Tibial artery (tissue), 4 donors: ENCODE data around the gene GMCL2.
A peak's percentile ranks its signal among the peaks of the same experiment; 100 is the strongest.

ENCODE experiments used
- DNase-seq, 2 donors: peaks; one replicate each; pipeline ENCODE4 v3.0.0-alpha.2; 2019
- H3K27ac ChIP-seq, 2 donors: fragments of 200-600 bp; sonication (generic) in 1 of 2; 1 replicate in 1 of 2; 2 replicates in 1 of 2; pipeline ENCODE4 v1.5.1; 2018 to 2019; ENCODE audit warnings: mild to moderate bottlenecking in 1 of 2
- H3K27me3 ChIP-seq, 2 donors: fragments of 200-600 bp; sonication (generic) in 1 of 2; one replicate each; pipeline versions ENCODE4 v1.5.1 to v1.6.0; 2016 to 2019
- H3K36me3 ChIP-seq, 3 donors: fragments of 200-600 bp; sonication (generic) in 2 of 3; one replicate each; pipeline ENCODE4 v1.5.1; 2016 to 2019; ENCODE audit warnings: mild to moderate bottlenecking in 2 of 3
- H3K4me1 ChIP-seq, 4 donors: fragments of 200-600 bp; sonication (generic) in 2 of 4; 1 replicate in 3 of 4; 2 replicates in 1 of 4; pipeline ENCODE4 v1.5.1; 2016 to 2019
- H3K4me3 ChIP-seq, 2 donors: fragments of 200-600 bp; sonication (generic) in 1 of 2; 1 replicate in 1 of 2; 2 replicates in 1 of 2; pipeline ENCODE4 v1.5.1; 2018 to 2019; ENCODE audit warnings: mild to moderate bottlenecking in 2 of 2
- H3K9me3 ChIP-seq, 3 donors: fragments of 200-600 bp; sonication (generic) in 1 of 3; one replicate each; pipeline ENCODE4 v1.5.1; 2016 to 2019
- CTCF ChIP-seq, 2 experiments: fragments of 200-600 bp in 1 of 2; fragments of 450-650 bp in 1 of 2; IDR thresholded peaks; one replicate each; pipeline ENCODE4 v1.5.1; 2017 to 2019; ENCODE audit warnings: antibody characterized with exemption in 2 of 2, mild to moderate bottlenecking in 1 of 2, moderate library complexity in 1 of 2
- intact Hi-C: fragments of 100-400 bp; cut with DNase I; formaldehyde crosslinking; loops from one replicate; pipeline ENCODE4 v1.15.0; 2023; ENCODE audit warnings: low total_unique reads

GMCL2 gene

GRCh38 chr5:178150977-178151734, 36.0 kb downstream of the GMCL2 start:
- no peak overlapping the region for H3K4me3 ChIP-seq
- TF ChIP-seq CTCF (IDR thresholded peaks at IDR 0.05): no peak
- peaks cover 27 to 54% (median 43%) of the 10 kb centered on the region in 3 donors for H3K36me3 ChIP-seq
- no peaks in the 10 kb centered on the region for H3K27me3 ChIP-seq
- no peak overlapping the region for H3K27ac ChIP-seq
- intact Hi-C loops: loop anchor here (5.0 to 10.0 kb wide), 2 partner anchors 556 to 871 kb away; partner anchors contain the start of genes TMED9 and ZNF879
- peaks cover 0 to 25% (median 17%) of the 10 kb centered on the region in 4 donors for H3K4me1 ChIP-seq
- no peaks in the 10 kb centered on the region for H3K9me3 ChIP-seq
- no peak for DNase-seq

- peaks cover 0 to 22% (median 16%) of the 10 kb centered on the region in 4 donors for H3K4me1 ChIP-seq
- H3K36me3 ChIP-seq: peaks cover 38 to 72% (median 61%) of the 10 kb centered on the region in 3 donors
- H3K27me3 ChIP-seq: no peaks in the 10 kb centered on the region
- no peak for DNase-seq
- H3K27ac ChIP-seq: no peak overlapping the region
- intact Hi-C loops: no loop called here
- TF ChIP-seq CTCF (IDR thresholded peaks at IDR 0.05): no peak
- no peak overlapping the region for H3K4me3 ChIP-seq
- no peaks in the 10 kb centered on the region for H3K9me3 ChIP-seq
These were observed 37.8 kb downstream of the GMCL2 start for GRCh38 chr5:178149199-178149932.

- no peak overlapping the region for H3K27ac ChIP-seq
- peaks cover 57 to 92% (median 80%) of the 10 kb centered on the region in 3 donors for H3K36me3 ChIP-seq
- no peak overlapping the region for H3K4me3 ChIP-seq
- intact Hi-C loops: no loop called here
- no peak for TF ChIP-seq CTCF (IDR thresholded peaks at IDR 0.05)
- DNase-seq: no peak
- H3K4me1 ChIP-seq: peaks cover 0 to 8% (median 4%) of the 10 kb centered on the region in 4 donors
- H3K27me3 ChIP-seq: no peaks in the 10 kb centered on the region
- H3K9me3 ChIP-seq: no peaks in the 10 kb centered on the region
These were observed 39.8 kb downstream of the GMCL2 start for GRCh38 chr5:178147406-178147805.

DNA sequence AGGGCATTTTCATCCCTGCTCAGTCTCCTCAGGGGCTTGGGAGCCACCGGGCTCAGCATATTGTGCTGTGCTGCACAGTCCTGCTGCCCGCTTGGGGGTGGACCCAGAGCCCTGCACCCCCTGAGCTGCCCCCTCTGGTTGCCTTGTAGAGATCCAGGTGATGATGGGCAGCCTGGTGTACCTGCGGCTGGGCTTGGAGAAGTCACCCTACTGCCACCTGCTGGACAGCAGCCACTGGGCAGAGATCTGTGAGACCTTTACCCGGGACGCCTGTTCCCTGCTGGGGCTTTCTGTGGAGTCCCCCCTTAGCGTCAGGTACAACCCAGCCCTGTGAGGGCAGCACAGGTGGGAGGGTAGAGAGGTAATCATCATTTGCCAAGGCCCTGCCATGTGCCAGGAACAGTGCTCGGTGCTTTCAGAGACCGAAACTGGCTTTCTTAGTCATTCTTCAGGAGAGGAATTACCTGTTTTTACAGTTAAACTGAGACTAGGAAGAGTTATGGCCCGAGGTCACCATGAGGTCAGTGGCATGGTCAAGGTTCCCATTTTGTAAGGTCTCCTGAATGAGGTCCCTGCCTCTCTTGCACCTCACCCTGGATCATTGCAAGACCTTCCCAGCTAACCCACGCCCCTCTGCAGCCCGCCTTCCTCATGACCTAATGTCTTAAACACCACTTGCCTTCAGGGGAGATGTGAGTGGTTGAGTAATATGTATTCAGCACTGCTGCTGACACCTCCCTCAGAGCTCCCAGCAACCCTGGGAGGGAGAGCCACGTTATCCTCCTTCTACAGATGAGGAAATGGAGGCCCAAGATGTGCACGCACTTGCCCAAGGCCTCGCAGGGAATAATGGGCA, 41.0 kb downstream of the GMCL2 start:
- DNase-seq: no peak
- peak; percentile 29 to 40 for TF ChIP-seq CTCF (IDR thresholded peaks at IDR 0.05)
- H3K4me3 ChIP-seq: no peak overlapping the region
- peaks cover 64 to 100% (median 88%) of the 10 kb centered on the region in 3 donors for H3K36me3 ChIP-seq
- no peak overlapping the region for H3K27ac ChIP-seq
- H3K4me1 ChIP-seq: no peaks in the 10 kb centered on the region
- H3K27me3 ChIP-seq: no peaks in the 10 kb centered on the region
- H3K9me3 ChIP-seq: no peaks in the 10 kb centered on the region
- intact Hi-C loops: no loop called here

- peaks cover 64 to 97% (median 73%) of the 10 kb centered on the region in 3 donors for H3K36me3 ChIP-seq
- no peaks in the 10 kb centered on the region for H3K27me3 ChIP-seq
- no peak for TF ChIP-seq CTCF (IDR thresholded peaks at IDR 0.05)
- no peaks in the 10 kb centered on the region for H3K9me3 ChIP-seq
- H3K4me1 ChIP-seq: no peaks in the 10 kb centered on the region
- no peak for DNase-seq
- H3K27ac ChIP-seq: no peak overlapping the region
- intact Hi-C loops: no loop called here
- H3K4me3 ChIP-seq: no peak overlapping the region
These were observed 43.3 kb downstream of the GMCL2 start for GRCh38 chr5:178143901-178144300.
